Stimulated activated CD8-positive, alpha-beta memory T cell treated with anti-CD3 and anti-CD28 coated beads, Interleukin-7, amount 100 ng/mL, for 4 hours (primary cell): Measurements from ENCODE around the gene PTPN23.
A peak's percentile ranks its signal among the peaks of the same experiment; 100 is the strongest.

ENCODE experiments used
- DNase-seq, 2 donors: peaks; one replicate each; pipeline ENCODE4 v3.0.0-alpha.2; 2020; ENCODE audit warnings: low read depth in 2 of 2

The PTPN23 gene

DNA sequence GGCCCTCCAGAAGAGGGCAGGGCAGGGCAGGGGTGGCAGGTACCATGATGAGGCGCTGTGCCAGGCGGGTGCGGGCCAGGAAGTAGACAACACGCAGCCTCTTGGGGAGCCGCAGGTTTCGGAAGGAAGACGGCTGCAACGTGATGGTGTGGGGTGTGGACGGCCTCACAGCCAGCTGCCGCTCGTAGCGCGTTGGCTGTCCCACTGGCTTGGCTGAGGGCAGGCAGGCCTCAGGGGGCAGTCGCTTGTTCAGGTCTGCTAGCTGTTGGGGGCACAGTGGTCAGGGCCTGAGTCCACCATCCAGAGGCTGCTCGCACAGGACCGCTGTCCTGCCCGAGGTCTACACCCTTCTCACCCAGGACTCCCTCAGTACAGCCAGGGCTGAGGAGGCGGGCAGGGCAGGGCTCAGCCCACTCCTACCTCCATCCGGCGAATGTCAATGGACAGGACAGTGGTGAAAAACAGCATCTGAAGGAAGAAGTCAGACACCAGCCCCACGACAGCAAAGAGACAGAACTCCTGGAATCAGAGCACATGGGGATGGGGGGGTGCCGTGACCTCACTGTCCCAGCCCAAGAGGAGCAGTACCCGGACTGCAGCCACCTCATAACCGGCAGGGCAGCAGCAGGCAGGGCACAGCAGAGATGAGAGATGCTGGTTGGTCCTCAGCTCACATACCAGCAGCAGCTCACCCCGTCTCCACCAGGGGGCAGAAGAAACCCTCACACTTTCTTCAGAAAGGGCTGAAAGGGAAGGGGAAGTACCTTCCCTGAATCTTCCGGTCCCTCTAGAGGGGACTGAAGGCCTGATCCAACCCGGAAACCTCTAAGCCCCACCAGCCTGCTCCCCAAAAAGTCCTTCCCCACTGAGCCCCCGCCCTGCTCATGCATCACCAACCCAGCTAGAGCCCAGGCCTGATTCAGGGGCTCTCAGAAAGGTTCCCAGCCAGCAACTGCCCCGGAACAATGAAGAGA lies 40.0 kb downstream of the PTPN23 start:
- DNase-seq, result peak; percentile 73 to 87

DNA sequence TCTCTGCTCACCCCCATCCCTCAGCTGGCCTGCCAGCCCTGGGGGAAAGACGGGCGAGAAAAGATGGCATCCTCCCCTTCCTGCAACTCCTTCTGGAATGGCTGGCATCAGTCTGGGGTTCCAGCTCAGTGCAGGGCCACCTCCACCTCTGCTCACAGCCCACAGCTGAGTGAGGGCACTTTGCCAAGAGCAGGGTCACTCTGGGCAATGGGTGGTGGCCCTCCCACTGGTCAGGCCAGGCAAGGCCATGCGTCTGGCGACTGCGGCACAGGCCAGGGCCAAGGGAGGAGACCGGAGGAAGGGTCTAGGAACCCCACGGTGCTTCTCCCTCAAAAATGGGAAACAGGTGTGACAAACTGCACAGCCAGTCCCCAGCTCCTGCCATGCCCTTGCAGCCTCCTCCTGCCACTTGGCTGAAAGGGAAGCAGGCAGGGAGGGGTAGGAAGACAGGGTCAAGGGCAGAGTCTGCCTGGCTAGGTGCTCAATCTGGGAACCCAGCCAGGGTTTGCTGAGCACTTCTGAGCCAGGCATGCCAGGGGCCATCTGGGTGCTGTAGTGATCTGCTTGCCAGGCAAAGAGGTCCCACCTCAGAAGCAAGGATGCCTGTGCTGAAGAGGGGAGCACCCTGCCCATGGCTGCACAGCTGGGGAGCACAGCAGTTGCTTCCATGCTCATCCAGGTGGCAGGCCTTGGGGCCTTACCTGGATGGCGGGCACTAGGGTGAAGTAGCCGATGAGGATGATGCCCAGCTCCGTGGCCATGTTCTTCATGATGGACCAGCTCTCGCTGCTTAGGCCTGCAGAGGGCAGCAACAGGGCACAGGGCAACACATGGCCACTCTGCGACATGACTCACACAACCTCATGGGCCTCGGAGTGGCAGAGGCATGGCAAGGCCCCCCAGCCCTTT lies 41.2 kb downstream of the PTPN23 start:
- DNase-seq, result no peak

DNA sequence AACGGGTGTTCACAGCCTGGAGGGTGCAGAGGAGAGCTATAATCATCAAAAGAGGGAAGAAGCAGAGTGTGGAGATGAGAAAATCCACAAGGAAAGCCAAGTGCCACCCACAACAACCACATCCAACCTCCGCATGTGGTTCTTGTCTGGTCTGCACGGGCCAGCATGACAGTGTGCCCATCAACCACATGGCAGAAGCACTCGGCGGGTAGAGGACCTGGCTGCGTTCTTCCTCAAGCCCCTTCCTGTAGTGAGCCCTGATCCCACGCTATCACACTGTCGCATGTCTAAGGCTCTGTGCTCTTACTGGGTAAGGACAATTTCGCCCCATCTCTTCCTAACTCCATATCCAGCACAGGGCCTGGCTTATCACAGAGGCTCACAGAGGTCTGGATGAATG lies 41.9 kb downstream of the PTPN23 start:
- DNase-seq, result no peak

DNA sequence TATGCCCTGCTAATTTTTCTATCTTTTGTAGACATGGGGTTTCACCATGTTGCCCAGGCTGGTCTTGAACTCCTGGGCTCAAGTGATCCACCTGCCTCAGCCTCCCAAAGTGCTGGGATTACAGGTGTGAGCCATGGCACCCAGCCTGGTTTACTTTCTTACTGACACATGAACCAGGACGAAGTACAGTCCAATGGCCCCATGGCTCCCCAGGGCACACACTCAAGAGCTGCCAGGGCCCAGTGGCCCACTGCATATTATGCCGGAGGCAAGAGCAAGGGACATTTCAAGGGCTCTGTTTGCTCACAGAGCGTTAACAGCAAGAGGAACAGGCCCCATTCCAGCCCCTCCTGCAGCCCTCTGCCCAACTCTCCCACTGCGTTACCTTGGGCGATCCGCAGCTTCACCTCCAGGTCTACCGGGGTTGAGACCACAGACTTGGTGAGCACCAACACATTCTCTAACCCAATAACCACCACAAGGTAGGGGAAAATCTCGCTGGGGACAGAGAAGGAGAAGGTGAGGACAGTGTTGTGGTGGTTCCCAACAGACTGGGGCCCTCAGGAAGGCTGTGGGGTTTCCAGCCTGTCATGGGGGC lies 42.8 kb downstream of the PTPN23 start:
- DNase-seq, result no peak

- DNase-seq, result no peak
These were observed 43.9 kb downstream of the PTPN23 start for GRCh38 chr3:47424434-47425382.

- no peak for DNase-seq
These were observed 44.6 kb downstream of the PTPN23 start for GRCh38 chr3:47425383-47425778.

- no peak for DNase-seq
These were observed 45.1 kb downstream of the PTPN23 start for GRCh38 chr3:47425959-47426358.

- DNase-seq, result no peak
These were observed 47.0 kb downstream of the PTPN23 start for GRCh38 chr3:47427866-47428265.

DNA sequence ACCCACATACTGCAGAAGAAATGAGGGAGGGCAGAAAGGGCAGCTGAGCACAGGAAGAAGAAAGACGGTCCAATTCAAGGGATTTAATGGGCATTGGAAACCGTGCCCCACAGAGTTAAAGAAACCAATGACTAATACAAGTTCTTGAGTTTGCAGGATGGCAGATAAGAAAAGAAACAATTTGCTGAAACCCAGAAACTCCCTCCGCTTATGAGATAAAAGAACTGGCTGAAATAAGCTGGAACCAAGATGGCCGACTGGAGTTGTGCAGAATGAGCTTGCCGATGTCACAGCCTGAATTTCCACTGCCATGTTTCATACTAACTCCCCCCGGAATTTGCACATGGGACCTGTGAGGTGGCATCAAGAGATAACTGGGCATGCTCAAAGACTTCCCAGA lies 47.8 kb downstream of the PTPN23 start:
- DNase-seq, result no peak

- no peak for DNase-seq
These were observed 48.9 kb downstream of the PTPN23 start for GRCh38 chr3:47429476-47430270.

DNA sequence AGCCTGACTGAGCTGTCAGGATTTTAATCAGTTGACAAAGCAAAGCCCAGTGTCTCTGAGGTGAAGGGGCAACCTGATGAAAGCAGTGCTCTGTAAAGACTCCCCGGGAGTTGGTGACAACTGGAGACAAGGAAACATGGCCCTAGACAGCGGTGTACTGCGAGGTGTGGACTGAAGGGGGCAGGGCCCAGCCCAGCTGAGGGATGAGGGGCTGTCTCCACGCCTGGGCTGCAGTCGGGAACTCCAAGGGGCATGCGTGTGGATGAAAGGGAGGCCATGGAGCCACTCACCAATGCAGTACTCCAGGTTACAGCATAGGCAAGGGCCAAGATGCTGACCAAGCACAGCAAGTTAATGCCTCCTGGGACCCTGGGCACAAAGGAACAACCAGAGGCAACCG lies 49.8 kb downstream of the PTPN23 start:
- DNase-seq, result no peak

- no peak for DNase-seq
These were observed 50.4 kb downstream of the PTPN23 start for GRCh38 chr3:47431225-47431624.

- no peak for DNase-seq
These were observed 51.9 kb downstream of the PTPN23 start for GRCh38 chr3:47432673-47433072.

- no peak for DNase-seq
These were observed 53.0 kb downstream of the PTPN23 start for GRCh38 chr3:47433796-47434195.

GRCh38 chr3:47434849-47435248 lies 54.0 kb downstream of the PTPN23 start:
- DNase-seq, result no peak

GRCh38 chr3:47436180-47436579 lies 55.4 kb downstream of the PTPN23 start:
- DNase-seq, result no peak

DNA sequence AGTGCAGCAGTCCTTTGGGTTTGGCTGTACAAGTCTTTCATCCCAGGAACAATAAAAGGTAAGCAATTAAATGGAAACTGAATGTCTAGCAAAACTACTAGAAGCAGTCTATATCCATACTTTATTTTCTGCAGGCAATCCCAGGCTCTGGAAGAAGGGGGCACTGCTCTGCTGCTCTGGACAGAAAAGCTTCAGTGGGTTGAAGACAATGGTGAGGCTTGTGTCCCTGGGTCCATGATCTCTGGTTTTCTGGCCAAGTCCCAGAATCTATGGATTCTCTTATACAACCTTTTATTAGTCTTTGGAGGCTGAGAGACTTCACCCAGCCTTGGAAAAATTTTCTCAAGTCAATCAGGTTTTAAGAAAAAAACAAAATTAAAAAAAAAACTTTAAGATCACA lies 59.3 kb downstream of the PTPN23 start:
- no peak for DNase-seq

- DNase-seq, result no peak
These were observed 61.2 kb downstream of the PTPN23 start for GRCh38 chr3:47441796-47442551.

DNA sequence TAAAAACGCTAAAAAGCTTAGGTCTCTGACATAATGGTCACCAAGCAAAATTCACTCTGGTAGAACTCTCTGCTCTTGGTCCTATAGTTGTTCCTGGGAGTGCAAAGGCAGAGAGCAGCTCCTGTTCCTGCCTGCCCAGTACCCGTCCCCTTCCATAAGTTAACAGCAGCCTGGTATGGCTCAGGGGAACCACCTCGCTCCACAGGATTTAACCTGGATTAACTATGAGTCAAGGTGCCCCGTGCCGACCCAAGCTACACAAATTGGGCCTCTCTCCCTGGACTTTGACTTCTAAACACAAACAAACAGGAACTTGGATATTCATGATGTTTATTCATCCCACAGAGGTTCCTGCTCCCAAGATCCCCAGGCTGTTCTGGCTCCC lies 62.8 kb downstream of the PTPN23 start:
- no peak for DNase-seq

DNA sequence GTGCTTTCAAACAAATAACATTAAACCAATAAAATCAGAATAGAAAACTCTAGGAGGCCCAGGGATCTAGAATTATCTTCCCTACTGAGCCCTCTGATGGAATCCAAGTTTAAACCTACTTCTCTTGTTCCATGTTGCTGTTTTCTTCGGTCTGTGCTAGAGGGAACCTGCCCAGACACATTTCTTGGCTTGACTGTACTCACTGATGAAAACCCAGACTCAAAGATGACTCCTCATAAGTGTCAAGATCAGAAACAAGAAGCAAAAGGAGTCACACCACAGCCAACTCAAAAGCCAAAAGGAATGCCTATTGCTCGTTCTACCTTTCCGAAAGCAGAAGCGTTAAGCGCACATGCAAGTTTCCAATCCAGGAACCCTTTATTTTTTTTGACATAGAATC lies 63.3 kb downstream of the PTPN23 start:
- no peak for DNase-seq
